HepG2 (cell line): ENCODE data around the gene KIRREL3. TPM values are rescaled to one million over a fixed set of nuclear protein-coding genes. Genes with fewer than 3 reads are reported as not detected.

Experiments
- ATAC-seq: fragments of 200-7000 bp; cut with Tn5 transposase; 3 replicates; pipeline ENCODE4 v1.9.1; 2020; ENCODE audit warnings: mild to moderate bottlenecking, moderate library complexity
- BruUV-seq: library from RNA; stranded (reverse); fragments of 400-500 nt; replicated peaks from 2 replicates; lab custom pipeline; 2021; lab: Mats Ljungman, UMichigan
- CTCF ChIA-PET: fragments of 300-600 bp; formaldehyde crosslinking; extraction: SDS; loops from one replicate; lab custom pipeline; 2021; ENCODE audit warnings: low total read pairs, inconsistent platforms, low intra/inter-chr PET ratio; lab: Yijun Ruan, JAX
- POLR2A ChIA-PET: fragments of 350-600 bp; sonication (Branson Sonifier 250); formaldehyde crosslinking; loops from one replicate; lab custom pipeline; 2020; ENCODE audit warnings: antibody characterized with exemption, inconsistent platforms; lab: Yijun Ruan, JAX
- DNase-seq: peaks from one replicate; pipeline ENCODE4 v3.0.0-alpha.2; 2015; ENCODE audit warnings: low spot score
- FAIRE-seq: peaks from 3 replicates; lab custom pipeline; 2011; peaks lifted over from hg19 to GRCh38; lab: Jason Lieb, UNC
- H2AFZ ChIP-seq: one replicate; pipeline ENCODE4 v1.6.1; 2011; ENCODE audit warnings: low read length, inconsistent platforms
- H3K27ac ChIP-seq: fragments of 300-600 bp; 3 replicates; pipeline ENCODE4 v1.8.0; 2011; ENCODE audit warnings: mixed run types, mild to moderate bottlenecking, mixed read lengths, low read length, inconsistent platforms; ENCODE audit not compliant: insufficient read depth; ENCODE audit errors: extremely low read length
- H3K27me3 ChIP-seq, 2 experiments: fragments of 200-600 bp in 1 of 2; 2 replicates in 1 of 2; 3 replicates in 1 of 2; pipeline versions ENCODE4 v1.6.0 to v1.8.0; 2011; ENCODE audit warnings: low read length in 2 of 2, mild to moderate bottlenecking in 2 of 2, moderate library complexity in 2 of 2, inconsistent platforms in 1 of 2; ENCODE audit not compliant: insufficient read depth in 2 of 2, control insufficient read depth in 1 of 2
- H3K36me3 ChIP-seq, 2 experiments: fragments of 200-600 bp in 1 of 2; replicated peaks in 1 of 2; 2 replicates in 1 of 2; 3 replicates in 1 of 2; pipeline versions ENCODE4 v1.5.1 to v1.8.0; 2011; ENCODE audit warnings: low read length in 2 of 2, inconsistent platforms in 1 of 2; ENCODE audit not compliant: insufficient read depth in 2 of 2, control insufficient read depth in 1 of 2
- H3K4me1 ChIP-seq: 2 replicates; pipeline ENCODE4 v1.5.1; 2012; ENCODE audit warnings: low read length, inconsistent platforms; ENCODE audit not compliant: insufficient read depth
- H3K4me2 ChIP-seq: 2 replicates; pipeline ENCODE4 v1.6.0; 2011; ENCODE audit warnings: low read depth, low read length, inconsistent platforms
- H3K4me3 ChIP-seq, 3 experiments: fragments of 200-600 bp in 1 of 3; sonication (generic), shearing (Covaris generic) in 1 of 3; replicated peaks in 1 of 3; 2 replicates each; pipeline ENCODE4 v1.5.1; 2011 to 2016; ENCODE audit warnings: low read length in 3 of 3, inconsistent platforms in 2 of 3, low read depth in 2 of 3, mild to moderate bottlenecking in 2 of 3, control low read depth in 1 of 3, mixed read lengths in 1 of 3; ENCODE audit not compliant: insufficient read depth in 1 of 3
- H3K79me2 ChIP-seq: one replicate; pipeline ENCODE4 v1.6.1; 2011; ENCODE audit warnings: low read length, inconsistent platforms; ENCODE audit not compliant: insufficient read depth
- H3K9ac ChIP-seq: 2 replicates; pipeline ENCODE4 v1.6.0; 2011; ENCODE audit warnings: mild to moderate bottlenecking, low read depth, low read length, inconsistent platforms; ENCODE audit not compliant: insufficient read depth
- H3K9me3 ChIP-seq: 2 replicates; pipeline ENCODE4 v1.5.1; 2012; ENCODE audit warnings: mild to moderate bottlenecking, low read length
- H4K20me1 ChIP-seq: 2 replicates; pipeline ENCODE4 v1.6.0; 2011; ENCODE audit warnings: inconsistent platforms, mild to moderate bottlenecking, low read length, moderate library complexity; ENCODE audit not compliant: insufficient read depth
- FOXA3 ChIP-seq: IDR thresholded peaks from 2 replicates; pipeline ENCODE4 v1.6.1; 2016; ENCODE audit warnings: missing genetic modification reagents, missing compliant biosample characterization
- RXRB ChIP-seq: IDR thresholded peaks from 2 replicates; pipeline ENCODE4 v1.6.1; 2016; ENCODE audit warnings: borderline replicate concordance, missing genetic modification reagents, missing compliant biosample characterization
- TOE1 ChIP-seq: sonication (generic); formaldehyde crosslinking; IDR thresholded peaks from 2 replicates; pipeline ENCODE4 v1.4.0; 2020; ENCODE audit warnings: mild to moderate bottlenecking, missing genetic modification reagents
- WGBS: methylation state at CpG from one replicate; pipeline ENCODE4 v1.1.6; 2017; ENCODE audit warnings: low lambda C conversion rate; 5-methylcytosine and 5-hydroxymethylcytosine counted together
- in situ Hi-C: cut with HindIII; loops from 2 replicates; pipeline ENCODE4 v1.10.0; 2017; ENCODE audit warnings: low pct_unique_long_range_greater_than_20kb; ENCODE audit not compliant: extremely low pct_ligation_motif_present
- intact Hi-C: fragments of 100-400 bp; cut with micrococcal nuclease; formaldehyde crosslinking; loops from one replicate; pipeline ENCODE4 v1.10.0; 2022; ENCODE audit not compliant: unreplicated experiment
- polyA plus RNA-seq, 8 experiments: library from polyadenylated mRNA; depleted of rRNA in 3 of 8; stranded (reverse) in 7 of 8; unstranded in 1 of 8; fragments of >200 nt; fragmentation: Illumina TruSeq in 4 of 8; extraction: Trizol in 4 of 8; gene quantifications; 2 replicates each; pipeline versions ENCODE4 v1.2.1 to v1.2.3, GENCODE V29; 2011 to 2016; ENCODE audit warnings: low read depth in 4 of 8, missing spikeins in 1 of 8, mixed read lengths in 1 of 8; ENCODE audit not compliant: insufficient read depth in 1 of 8
- total RNA-seq, 5 experiments: library from RNA; depleted of rRNA; stranded (reverse); fragments of >200 nt; fragmentation: Illumina TruSeq; extraction: Trizol; gene quantifications; 2 replicates each; pipeline ENCODE4 v1.2.3, GENCODE V29; 2016; ENCODE audit warnings: low read depth in 1 of 5
- TF ChIP-seq, protein P1 (sequence below), 2 experiments: sonication (generic) in 1 of 2; formaldehyde crosslinking in 1 of 2; IDR thresholded peaks; 2 replicates each; pipeline versions ENCODE4 v1.6.1 to v1.9.0; 2014 to 2022; ENCODE audit warnings: antibody characterized with exemption in 1 of 2, borderline replicate concordance in 1 of 2, inconsistent platforms in 1 of 2, low read depth in 1 of 2, missing genetic modification reagents in 1 of 2
- TF ChIP-seq, protein P2 (sequence below), 2 experiments: sonication (generic) in 1 of 2; formaldehyde crosslinking in 1 of 2; IDR thresholded peaks; 2 replicates each; pipeline versions ENCODE4 v1.5.1 to v1.6.1; 2011 to 2020; ENCODE audit warnings: borderline replicate concordance in 1 of 2, low read depth in 1 of 2, low read length in 1 of 2, mild to moderate bottlenecking in 1 of 2, missing genetic modification reagents in 1 of 2, moderate library complexity in 1 of 2
- TF ChIP-seq, protein P3 (sequence below): sonication (generic); formaldehyde crosslinking; IDR thresholded peaks from 2 replicates; pipeline ENCODE4 v1.8.0; 2022; ENCODE audit warnings: mild to moderate bottlenecking, missing genetic modification reagents, borderline replicate concordance
- TF ChIP-seq, protein P4 (sequence below): sonication (generic); formaldehyde crosslinking; IDR thresholded peaks from 2 replicates; pipeline ENCODE4 v1.5.0; 2020; ENCODE audit warnings: missing genetic modification reagents
- TF ChIP-seq, protein P5 (sequence below): sonication (generic); formaldehyde crosslinking; IDR thresholded peaks from 2 replicates; pipeline ENCODE4 v1.9.0; 2022; ENCODE audit warnings: missing genetic modification reagents, mild to moderate bottlenecking, borderline replicate concordance

Gene KIRREL3
- total and polyA plus RNA-seq, 2 of the 13 experiments (the other 11 are each of a cell fraction or from before 2014, with no cell fraction given): not detected

DNA sequence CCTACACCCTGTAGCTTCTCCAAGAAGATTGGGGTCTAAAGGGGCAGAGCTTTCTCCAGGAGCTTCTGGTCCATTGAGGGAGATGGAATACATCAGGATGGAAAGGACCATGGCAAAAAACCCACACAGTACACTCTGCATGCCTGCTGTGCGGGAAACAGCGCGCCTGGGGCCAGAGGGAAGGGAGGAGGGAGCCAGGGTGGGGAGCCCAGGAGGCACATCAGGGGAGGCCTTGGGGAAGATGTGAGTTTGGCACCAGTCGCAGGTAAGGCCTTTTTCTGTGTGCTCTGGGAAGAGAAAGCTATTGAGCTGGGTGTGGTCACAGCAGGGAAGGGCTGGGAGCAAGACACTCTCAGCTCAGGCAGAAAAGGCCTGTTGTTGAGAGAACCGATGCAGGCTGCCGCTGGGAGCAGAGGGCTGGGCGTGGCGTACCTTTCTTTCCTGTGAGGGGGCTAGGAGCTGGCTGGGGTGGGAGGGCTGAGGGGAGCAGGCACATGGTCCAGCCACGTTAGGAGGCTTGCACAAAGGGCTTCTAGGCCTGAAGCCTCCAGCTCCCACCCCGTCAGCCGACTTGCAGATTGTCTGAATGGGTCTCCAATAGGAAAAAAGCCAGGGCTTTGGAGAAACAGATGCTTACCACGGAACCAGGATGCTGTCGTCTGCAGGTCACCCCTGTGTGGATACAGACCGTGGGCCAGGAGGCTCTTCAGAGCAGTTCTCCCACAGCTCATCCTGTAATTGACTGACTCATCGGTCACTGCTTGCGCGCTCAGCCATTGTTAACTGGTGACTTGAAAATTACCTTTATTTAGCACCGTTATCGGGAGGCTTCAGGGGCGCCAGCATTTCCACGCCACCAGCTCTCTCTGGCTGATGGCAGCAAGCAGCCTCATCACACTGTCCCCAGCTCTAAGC lies 407.8 kb downstream of the KIRREL3 start:
- DNase-seq (no peak), ATAC-seq (no peak), FAIRE-seq (no peak)
- CTCF ChIA-PET: no interaction called here
- H3K36me3 ChIP-seq: no peaks in the 10 kb centered on the region
- H3K9me3 ChIP-seq: no peaks in the 10 kb centered on the region
- H2AFZ ChIP-seq: no peak overlapping the region
- peaks cover 5 to 44% of the 10 kb centered on the region in 2 experiments for H3K27me3 ChIP-seq
- no peak overlapping the region for H3K4me3 ChIP-seq
- H3K27ac ChIP-seq: no peak overlapping the region
- POLR2A ChIA-PET: no interaction called here
- H3K9ac ChIP-seq: no peak overlapping the region
- BruUV-seq: no TSS peak
- H4K20me1 ChIP-seq: no peaks in the 10 kb centered on the region
- H3K4me2 ChIP-seq: no peak overlapping the region
- intact Hi-C loops (no loop called here), in situ Hi-C loops (no loop called here)
- no peaks in the 10 kb centered on the region for H3K4me1 ChIP-seq
- H3K79me2 ChIP-seq: no peaks in the 10 kb centered on the region
- 38% methylated on average over 13 of the region's 21 CpGs for WGBS
- TF ChIP-seq, protein P1, sequence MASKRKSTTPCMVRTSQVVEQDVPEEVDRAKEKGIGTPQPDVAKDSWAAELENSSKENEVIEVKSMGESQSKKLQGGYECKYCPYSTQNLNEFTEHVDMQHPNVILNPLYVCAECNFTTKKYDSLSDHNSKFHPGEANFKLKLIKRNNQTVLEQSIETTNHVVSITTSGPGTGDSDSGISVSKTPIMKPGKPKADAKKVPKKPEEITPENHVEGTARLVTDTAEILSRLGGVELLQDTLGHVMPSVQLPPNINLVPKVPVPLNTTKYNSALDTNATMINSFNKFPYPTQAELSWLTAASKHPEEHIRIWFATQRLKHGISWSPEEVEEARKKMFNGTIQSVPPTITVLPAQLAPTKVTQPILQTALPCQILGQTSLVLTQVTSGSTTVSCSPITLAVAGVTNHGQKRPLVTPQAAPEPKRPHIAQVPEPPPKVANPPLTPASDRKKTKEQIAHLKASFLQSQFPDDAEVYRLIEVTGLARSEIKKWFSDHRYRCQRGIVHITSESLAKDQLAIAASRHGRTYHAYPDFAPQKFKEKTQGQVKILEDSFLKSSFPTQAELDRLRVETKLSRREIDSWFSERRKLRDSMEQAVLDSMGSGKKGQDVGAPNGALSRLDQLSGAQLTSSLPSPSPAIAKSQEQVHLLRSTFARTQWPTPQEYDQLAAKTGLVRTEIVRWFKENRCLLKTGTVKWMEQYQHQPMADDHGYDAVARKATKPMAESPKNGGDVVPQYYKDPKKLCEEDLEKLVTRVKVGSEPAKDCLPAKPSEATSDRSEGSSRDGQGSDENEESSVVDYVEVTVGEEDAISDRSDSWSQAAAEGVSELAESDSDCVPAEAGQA (IDR thresholded peaks at IDR 0.05; ENCODE audit: low read depth): no peak
- TF ChIP-seq, protein P1 (CRISPR knock-in tag; IDR thresholded peaks at IDR 0.05; ENCODE audit: borderline replicate concordance): no peak
- TF ChIP-seq, protein P2, sequence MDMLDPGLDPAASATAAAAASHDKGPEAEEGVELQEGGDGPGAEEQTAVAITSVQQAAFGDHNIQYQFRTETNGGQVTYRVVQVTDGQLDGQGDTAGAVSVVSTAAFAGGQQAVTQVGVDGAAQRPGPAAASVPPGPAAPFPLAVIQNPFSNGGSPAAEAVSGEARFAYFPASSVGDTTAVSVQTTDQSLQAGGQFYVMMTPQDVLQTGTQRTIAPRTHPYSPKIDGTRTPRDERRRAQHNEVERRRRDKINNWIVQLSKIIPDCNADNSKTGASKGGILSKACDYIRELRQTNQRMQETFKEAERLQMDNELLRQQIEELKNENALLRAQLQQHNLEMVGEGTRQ (IDR thresholded peaks at IDR 0.05; ENCODE audit: low read depth, low read length): no peak
- TF ChIP-seq, protein P2 (CRISPR knock-in tag; IDR thresholded peaks at IDR 0.05; ENCODE audit: borderline replicate concordance): no peak
- TF ChIP-seq RXRB (CRISPR knock-in tag) (no peak), TOE1 (no peak), FOXA3 (CRISPR knock-in tag) (no peak)
- TF ChIP-seq, protein P3, sequence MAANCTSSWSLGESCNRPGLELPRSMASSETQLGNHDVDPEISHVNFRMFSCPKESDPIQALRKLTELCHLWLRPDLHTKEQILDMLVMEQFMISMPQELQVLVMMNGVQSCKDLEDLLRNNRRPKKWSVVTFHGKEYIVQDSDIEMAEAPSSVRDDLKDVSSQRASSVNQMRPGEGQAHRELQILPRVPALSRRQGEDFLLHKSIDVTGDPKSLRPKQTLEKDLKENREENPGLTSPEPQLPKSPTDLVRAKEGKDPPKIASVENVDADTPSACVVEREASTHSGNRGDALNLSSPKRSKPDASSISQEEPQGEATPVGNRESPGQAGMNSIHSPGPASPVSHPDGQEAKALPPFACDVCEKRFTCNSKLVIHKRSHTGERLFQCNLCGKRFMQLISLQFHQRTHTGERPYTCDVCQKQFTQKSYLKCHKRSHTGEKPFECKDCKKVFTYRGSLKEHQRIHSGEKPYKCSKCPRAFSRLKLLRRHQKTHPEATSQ (CRISPR knock-in tag): no peak
- TF ChIP-seq, protein P4, sequence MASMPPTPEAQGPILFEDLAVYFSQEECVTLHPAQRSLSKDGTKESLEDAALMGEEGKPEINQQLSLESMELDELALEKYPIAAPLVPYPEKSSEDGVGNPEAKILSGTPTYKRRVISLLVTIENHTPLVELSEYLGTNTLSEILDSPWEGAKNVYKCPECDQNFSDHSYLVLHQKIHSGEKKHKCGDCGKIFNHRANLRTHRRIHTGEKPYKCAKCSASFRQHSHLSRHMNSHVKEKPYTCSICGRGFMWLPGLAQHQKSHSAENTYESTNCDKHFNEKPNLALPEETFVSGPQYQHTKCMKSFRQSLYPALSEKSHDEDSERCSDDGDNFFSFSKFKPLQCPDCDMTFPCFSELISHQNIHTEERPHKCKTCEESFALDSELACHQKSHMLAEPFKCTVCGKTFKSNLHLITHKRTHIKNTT (CRISPR knock-in tag): no peak
- TF ChIP-seq, protein P5, sequence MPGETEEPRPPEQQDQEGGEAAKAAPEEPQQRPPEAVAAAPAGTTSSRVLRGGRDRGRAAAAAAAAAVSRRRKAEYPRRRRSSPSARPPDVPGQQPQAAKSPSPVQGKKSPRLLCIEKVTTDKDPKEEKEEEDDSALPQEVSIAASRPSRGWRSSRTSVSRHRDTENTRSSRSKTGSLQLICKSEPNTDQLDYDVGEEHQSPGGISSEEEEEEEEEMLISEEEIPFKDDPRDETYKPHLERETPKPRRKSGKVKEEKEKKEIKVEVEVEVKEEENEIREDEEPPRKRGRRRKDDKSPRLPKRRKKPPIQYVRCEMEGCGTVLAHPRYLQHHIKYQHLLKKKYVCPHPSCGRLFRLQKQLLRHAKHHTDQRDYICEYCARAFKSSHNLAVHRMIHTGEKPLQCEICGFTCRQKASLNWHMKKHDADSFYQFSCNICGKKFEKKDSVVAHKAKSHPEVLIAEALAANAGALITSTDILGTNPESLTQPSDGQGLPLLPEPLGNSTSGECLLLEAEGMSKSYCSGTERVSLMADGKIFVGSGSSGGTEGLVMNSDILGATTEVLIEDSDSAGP (CRISPR knock-in tag): no peak
